TTC549 (cell line): ENCODE measurements around the gene A4GALT.
"Not testable (repeated sequence)": the region's sequence is repeated elsewhere in the genome, so short reads cannot be mapped to it uniquely, and the experiment has no call there.

Source experiments
- FAIRE-seq: peaks from 2 replicates; lab custom pipeline; 2012; peaks lifted over from hg19 to GRCh38; lab: Jason Lieb, UNC

A4GALT gene

DNA sequence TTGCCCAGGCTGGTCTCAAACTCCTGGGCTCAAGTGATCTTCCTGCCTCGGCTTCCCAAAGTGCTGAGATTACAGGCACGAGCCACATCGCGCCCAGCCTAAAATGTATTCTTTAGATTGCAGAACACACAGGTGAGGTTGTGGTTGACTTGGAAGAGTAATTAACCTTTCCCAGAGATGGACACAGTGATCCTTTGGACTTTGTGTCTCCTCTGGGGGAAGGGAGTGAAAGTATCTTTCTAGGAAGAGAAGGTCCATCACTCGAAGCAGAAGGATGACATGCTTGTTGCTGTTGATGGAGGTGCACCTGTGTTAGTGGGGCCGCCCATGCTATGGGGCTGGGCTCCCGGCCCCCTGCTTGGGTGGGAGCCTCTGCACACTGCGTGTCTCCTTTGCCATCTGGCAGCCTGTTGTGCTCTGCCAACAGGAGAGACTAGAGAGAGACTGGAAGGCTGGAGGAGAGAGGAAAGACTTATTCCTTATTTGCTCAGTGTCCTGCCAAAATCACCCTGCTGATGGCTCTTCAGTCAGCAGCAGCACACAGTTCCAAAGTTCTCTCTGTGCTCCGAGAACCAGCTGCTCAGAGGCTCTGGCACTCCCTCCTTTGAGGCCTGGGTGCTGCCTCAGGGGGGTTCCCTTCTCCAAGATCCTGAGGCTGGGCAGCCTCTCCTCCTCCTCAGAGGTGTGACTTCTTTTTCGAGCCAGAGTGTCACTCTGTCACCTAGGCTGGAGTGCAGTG, 38.4 kb downstream of the A4GALT start:
- FAIRE-seq = no peak

DNA sequence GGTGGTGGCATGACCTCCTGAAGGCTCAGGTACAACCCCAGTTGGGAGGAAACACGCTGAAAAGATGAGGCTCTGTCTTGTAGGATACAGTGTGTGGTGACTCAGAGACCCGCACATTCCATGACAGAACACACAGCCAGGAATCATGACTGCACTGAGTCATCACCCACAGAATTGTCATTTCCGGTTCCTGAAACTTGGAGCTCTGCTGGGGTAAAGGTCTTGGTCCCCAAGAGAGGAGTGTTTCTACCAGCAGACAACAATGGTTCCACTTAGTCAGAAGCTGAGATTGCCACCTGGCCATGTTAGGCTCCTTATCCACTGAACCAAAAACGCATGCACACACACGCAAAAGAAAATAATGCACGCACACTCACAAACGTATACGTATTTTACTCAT, 40.0 kb downstream of the A4GALT start:
- no peak for FAIRE-seq

DNA sequence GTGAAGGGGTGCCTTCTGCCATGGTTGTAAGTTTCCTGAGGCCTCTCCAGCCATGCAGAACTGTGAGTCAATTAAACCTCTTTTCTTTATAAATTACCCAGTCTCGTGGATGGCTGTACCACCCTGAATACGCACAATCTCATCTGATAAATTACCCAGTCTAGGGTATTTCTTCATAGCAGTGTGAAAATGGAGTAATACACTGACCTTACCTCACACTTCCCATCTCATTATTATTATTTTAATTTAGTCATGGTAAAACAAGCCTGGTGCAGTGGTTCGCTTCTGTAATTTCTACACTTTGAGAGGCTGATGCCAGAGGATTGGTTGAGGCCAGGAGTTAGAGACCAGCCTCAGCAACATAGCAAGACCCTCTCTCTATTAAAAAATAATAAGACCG, 41.0 kb downstream of the A4GALT start:
- FAIRE-seq = no peak

DNA sequence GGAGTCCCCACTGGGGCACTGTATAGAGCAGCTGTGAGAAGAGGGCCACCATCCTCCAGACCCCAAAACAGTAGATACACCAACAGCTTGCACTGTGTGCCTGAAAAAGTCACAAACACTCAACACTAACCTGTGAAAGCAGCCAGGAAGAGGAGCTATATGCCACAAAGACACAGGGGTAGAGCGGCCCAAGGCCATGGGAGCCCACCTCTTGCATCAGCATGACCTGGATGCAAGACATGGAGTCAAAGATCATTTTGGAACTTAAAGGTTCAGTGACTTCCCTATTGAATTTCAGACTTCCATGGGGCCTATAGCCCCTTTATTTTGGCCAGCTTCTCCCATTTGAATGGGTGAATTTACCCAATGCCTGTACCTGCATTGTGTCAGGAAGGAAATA, 41.8 kb downstream of the A4GALT start:
- FAIRE-seq = no peak

DNA sequence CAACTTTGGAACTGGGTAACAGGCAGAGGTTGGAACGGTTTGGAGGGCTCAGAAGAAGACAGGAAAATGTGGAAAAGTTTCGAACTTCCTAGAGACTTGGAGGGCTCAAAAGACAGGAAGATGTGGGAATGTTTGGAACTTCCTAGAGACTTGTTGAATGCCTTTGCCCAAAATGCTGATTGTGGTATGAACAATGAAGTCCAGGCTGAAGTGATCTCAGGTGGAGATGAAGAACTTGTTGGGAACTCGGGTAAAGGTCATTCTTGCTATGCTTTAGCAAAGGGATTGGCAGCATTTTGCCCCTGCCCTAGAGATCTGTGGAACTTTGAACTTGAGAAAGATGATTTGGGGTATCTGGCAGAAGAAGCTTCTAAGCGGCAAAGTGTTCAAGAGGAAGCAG, 42.7 kb downstream of the A4GALT start:
- not testable (repeated sequence) for FAIRE-seq

DNA sequence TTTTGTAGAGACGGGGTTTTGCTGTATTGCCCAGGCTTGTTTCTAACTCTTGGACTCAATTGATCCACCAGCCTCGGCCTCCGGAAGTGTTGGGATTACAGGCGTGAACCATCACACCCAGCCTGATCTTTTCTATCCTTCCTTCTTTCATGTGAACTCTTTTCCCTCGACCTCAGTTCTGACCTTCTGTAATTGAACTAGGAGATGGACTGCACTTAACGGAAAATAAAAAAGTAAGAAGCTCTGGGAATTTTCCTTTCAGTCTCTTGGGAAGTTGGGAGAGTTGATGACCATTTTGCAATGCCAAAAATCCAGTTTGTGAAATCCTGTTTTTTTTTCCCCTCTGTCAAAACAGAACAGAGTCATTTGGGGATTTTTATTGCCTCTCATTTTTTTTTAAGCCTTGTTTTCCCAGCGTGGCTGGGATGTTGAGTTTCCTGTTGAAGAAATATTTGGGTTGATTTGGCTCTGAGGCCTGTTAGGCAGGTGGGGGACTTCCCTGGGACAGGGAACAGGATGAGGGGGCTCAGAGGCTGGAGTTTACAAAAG, 44.5 kb downstream of the A4GALT start:
- FAIRE-seq = no peak

DNA sequence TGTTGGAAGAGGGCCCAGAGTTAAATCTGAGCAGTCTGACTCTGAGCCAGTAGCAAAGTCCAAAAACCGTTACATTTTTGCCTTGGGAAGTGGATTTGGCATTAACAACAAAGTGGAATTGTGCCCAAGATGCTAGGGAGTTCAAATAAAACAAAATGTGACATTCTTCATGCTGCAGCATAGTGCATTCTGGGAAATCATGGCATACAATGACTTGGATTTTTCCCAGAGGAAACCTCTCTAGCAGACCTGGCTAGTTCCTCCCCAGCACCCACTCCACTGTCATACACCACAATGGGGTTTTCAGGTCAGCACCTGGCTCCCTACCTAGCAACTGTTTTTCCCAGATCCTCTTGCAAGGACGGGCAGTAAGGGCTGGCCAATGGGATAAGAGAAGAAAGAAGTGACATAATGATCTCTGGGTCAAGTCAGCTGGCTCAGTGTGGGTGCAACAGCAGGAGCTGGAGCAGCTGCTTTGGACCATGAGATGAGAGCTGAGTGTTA, 46.7 kb downstream of the A4GALT start:
- FAIRE-seq = no peak

DNA sequence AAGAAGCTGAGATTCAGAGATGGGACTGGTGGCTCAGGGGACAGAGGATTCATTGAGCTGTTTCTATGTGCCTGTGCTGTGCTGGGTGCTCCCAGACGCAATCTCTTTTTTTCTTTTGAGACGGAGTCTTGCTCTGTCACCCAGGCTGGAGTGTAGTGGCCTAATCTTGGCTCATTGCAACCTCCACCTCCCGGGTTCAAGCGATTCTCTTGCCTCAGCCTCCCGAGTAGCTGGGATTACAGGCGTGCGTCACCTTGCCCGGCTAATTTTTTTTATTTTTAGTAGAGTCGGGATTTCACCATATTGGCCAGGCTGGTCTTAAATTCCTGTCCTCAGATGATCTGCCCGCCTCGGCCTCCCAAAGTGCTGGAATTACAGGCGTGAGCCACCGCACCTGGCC, 47.6 kb downstream of the A4GALT start:
- FAIRE-seq = not testable (repeated sequence)

DNA sequence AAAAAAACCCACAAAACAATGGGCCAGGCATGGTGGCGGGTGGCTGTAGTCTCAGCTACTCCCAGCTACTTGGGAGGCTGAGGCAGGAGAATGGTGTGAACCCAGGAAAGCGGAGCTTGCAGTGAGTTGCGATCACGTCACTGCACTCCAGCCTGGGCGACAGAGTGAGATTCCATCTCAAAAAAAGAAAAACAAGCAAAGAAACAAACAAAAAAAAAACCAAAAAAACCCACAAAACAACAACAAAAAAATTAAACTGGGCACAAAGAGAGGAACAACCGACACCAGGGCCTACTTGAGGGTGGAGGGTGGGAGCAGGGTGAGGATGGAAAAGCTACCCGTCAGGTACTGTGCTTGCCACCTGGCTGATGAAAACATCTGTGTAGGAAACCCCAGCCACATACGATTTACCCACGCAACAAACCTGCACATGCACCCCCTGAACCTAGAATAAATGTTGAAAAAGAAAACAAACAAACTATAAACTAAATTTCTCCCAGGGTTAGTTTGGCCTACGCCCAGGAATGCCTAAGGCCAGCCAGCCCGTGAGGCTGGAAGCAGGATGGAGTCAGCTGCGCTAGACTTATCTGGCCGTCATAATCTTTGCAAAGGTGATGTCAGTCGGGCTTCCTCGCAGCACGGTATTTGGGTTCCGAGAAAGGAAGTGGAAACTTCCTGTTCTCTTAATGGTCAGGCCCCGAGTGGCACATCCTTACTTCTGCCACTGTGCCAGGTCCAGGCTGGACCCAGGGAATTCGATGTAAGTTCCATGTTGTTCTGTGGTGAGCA, 49.6 kb downstream of the A4GALT start:
- no peak for FAIRE-seq

DNA sequence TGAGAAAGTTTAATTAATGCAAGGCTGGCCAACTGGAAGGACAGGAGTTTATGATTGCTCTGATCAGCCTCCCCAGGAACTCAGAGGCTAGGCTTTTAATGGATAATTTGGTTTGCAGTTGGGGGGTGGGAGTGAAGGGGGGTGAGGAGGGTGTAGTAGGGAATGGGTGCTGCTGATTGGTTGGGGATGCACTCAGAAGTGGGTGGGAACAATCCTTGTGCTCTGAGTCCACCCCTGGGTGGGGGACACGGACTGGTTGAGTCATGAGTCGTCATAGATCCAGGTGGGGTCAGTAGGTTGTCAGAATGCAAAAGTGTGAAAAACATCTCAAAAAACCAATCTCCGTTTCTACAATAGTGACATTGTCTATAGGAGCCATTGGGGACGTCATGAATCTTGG, 50.6 kb downstream of the A4GALT start:
- no peak for FAIRE-seq

DNA sequence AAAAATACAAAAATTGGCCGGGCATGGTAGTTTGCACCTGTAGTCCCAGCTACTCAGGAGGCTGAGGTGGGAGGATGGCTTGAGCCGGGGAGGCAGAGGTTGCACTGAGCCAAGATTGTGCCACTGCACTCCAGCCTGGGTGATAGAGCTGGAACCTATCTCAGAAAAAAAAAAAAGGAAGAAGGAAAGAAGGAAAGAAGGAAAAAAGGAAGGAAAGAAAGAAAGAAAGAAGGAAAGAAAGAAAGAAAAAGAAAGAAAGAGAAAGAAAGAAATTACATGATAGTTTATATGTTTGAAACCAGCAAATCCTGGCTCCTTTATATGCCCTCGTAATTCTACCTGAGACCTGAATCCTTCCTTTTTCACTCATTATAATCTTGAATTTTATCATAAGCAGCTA, 54.3 kb downstream of the A4GALT start:
- FAIRE-seq = not testable (repeated sequence)

DNA sequence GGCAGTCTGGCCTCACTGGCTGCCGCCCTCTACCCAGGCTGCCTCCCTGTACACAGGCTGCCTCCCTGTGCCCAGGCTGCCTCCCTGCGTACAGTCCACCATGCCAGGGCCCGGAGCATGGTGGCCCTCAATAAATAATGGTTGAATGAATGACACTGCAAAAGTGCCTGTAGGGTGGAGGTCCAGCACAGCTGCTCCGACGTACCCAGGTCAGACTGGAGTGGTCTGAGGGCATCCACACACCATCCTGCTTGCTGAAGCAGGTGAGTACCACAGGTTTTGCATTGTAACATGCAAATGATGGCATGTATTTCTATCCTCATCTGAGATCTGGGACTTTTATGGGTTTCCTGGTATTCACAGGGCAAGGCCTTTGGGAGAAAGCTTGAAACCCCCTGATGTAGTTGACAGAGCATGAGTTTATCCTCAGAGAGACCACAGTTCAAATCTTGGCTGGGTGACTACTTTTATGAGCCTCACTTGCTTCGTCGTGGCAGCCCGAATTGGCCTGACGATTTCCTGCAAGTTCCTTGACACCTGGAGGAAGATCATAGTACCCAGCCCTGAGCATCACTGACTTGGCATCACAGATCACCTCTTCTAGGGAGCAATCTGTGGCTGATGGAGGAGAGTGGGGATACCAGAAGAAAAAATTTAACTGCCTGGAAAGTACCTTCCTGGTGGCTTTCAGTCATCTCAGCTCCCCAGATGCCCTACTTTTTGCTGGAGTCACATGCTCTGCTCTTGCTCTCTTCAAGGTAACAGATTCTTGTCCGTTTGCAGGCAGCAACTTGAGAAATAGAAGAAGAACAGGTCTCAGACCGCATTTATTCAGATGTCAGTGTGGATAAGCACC, 55.5 kb downstream of the A4GALT start:
- no peak for FAIRE-seq

DNA sequence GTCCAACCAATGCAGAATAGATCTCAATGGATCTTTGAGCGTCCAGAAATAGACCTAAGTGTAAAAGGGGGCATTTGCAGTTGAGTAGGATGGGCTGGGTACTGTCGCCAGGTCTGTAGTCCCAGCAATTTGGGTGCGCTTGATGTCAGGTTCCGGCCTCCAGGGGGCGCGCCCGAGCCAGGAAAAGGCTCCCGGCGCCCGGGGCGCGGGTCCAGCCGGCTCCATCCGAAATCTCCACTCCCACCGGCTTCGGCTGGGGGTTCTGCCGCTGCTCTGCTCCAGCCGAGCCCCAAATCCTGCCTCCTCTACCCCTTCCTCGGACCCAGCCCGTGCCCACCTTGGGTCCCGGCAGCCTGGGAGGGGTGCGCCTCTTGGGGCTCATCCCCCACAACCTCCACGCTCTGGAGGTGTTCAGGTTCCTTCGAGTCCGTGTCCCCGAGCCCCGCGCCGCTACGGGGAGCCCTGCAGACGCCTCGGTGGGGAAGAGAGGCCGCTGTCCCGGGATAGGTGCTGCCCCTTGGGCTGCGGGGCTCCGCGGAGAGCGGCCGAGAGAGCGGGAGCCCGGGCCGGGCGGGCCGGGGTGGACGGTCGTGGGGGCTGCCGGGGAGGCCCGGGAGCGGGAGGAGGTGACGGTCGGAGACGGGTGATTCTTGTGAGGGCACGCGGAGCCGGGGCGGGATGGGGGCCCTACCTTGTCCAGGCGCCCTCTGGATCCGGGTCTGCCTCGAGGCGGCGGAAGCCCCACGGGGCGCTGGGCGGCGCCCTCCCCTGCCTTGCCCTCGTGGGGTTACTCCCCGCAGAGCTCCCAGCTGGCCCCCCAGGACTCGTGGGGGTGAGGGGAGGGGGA, 58.5 kb downstream of the A4GALT start:
- no peak for FAIRE-seq

DNA sequence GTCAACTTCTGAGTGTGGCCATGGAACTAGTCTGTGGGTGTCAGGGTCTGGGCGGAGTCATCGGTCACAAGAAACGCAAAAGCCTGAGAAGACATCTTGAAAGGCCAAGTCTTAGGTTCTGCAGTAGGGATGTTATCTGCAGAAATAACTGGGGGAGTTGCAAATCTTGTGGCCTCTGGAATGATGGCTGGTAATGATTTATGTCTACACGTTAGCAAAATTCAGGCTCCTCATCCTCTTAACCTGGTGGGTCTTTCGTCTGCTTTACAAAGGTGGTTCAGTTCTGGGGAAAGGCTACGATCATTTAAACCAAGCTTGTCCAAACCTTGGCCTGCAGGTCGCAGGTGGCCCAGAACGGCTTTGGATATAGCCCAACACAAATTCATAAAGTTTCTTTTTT, 64.1 kb downstream of the A4GALT start:
- no peak for FAIRE-seq

DNA sequence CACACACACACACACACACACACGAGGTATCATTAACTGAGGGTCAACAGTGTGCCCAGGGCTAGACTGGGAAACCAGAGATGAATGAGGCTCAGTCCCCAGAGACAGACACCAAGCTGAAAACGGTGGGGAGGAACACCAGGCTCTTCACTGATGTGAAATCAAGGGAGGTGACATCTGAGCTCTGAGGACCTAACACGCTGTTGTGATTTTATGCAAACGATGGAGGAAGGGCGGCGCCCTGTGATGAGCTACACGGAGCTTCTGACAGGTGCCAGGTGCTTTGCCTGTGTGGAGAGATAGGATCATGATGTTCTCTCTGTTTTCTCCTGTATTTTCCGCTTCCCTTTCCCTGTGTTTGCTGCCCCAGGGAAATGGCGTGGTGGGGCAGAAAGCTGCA, 65.0 kb downstream of the A4GALT start:
- FAIRE-seq = no peak

DNA sequence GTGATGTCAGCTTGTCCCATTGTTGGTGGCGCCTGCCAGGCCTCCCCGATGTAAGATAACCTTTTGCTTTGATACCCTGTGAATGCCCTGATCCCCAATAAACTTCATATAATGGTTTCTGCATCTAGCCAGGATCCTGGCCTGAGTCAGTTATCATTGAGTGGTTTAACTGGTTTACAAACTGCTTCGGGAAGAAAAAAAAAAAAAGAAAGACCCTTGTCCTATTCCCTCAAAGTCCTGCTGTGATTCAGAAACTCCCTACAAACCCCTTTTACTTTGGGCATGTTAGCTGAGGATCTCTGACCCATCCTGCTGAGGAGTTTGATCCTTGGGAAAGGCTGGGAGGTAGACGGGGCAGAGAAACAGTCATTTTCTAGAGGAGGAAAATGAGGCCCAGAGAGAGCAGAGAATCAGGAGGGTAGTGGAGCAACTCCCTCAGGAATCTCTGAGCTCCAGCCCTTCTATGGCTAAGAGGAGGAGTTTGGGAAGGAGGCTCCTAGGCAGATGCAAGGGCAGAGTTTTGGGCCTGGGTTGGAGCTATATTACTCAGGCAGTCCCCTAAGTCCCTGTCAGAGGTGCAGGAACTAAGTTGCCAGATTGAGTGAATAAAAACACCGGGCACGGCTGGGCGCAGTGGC, 66.1 kb downstream of the A4GALT start:
- no peak for FAIRE-seq

DNA sequence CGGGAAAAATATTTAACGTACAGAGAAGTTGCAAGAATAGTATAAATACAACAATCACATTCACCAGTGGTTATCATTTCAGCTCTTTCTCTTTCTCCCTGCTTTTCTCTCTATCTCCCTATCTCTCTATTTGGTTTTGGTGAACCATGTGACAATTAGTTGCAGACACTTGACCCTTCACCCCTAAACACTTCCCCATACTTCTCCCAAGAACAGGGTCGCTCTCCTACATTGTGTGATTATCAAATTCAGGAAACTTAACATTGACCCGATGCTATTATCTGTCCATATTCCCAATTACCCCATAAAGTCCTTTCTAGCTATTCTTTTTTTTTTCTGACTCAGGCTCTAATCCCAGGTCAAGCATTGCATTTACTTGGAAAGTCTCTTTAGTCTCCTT, 66.7 kb downstream of the A4GALT start:
- no peak for FAIRE-seq

DNA sequence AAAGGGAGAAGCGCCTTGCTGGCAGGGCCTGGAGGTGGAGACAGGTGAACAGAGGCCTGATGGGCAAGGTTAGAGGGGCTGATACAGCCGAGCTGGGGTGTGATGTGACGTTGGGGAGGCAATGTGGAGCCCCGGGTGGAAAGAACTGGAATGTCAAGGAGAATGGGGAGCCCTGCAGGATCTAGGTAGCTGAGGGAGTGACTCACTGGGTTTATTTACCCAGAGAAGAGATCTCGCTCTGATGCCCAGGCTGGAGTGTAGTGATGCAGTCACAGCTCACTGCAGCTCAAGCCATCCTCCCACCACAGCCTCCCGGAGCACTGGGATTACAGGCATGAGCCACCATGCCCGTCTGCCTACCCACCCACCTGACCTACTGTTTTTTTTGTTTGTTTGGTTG, 69.5 kb downstream of the A4GALT start:
- no peak for FAIRE-seq

DNA sequence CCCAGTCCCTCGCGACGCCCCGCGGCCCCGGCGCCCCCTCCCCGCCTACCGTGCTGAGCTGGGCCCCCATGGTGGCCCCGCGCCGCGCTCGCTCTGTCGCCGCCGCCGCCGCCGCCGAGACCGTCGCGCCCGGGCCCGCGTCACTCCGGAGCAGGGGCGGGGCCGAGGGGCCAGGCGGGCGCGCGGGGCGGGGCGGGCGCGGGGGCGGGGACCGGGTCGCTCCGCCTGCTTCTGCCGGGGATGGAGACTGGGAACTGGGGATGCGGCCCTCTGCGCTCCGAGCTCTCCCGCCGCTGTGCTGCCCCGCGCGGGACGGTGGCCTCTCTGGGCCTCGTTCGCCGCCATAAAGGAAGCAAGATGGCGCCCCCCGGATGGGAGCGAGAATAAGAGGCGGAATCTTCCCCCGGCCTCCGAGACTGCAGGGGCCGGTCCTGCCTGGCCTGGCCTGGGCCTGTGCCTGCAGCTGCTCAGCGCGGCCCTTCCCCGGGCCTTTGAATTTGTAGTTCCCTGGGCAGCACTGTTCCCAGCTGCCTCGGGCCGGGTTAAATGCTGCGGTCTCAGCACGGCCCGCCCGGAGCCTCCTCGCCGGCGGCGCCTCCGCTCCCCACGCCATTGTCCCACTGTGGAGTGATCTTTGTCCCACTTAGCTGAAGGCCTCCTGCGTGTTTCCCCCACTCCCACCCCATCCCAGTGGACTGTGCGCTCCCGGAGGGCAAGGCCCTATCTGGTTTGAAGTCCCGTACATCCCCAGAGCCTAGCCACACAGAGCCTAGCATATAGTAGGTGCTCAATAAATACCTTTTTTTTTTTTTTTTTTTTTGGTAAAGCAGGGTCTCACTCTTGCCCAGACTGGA, 71.2 kb downstream of the A4GALT start, which contains the start of gene CYB5R3:
TSS of gene CYB5R3 (minus strand) at position 147 of the 854 bp plus-strand sequence. CDS start at position 70, 77 bp downstream.
- FAIRE-seq = no peak
